GM19239 (cell line): Measurements from ENCODE around the gene PROCA1.
A peak's percentile ranks its signal among the peaks of the same experiment; 100 is the strongest.
"Not testable (repeated sequence)": the region's sequence is repeated elsewhere in the genome, so short reads cannot be mapped to it uniquely, and the experiment has no call there.

Source experiments
- DNase-seq: peaks from one replicate; pipeline ENCODE4 v3.0.0; 2011; ENCODE audit warnings: low spot score; ENCODE audit not compliant: insufficient read length
- FAIRE-seq: peaks from 2 replicates; lab custom pipeline; 2011; peaks lifted over from hg19 to GRCh38; lab: Jason Lieb, UNC

The PROCA1 gene

DNA sequence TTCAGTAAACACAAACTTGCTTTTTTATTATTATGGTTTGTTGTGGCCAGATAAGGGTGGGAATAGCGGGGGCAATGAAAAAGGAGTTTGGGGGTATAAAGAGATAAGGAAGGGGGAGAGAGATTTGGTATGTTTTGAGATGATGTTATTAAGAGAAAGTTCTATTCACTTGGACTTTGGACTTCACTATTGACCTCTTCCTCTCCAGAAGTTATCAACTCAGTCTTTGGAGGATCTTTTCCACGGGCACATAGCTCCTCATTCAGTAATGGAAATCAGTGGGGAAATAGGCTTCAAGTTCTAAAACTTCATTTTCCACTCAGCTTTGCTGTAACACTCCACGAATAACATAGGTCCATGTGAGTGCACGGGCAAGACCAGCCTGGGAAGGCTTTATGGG lies 23.2 kb downstream of the PROCA1 start:
- FAIRE-seq, result no peak
- DNase-seq, result no peak

DNA sequence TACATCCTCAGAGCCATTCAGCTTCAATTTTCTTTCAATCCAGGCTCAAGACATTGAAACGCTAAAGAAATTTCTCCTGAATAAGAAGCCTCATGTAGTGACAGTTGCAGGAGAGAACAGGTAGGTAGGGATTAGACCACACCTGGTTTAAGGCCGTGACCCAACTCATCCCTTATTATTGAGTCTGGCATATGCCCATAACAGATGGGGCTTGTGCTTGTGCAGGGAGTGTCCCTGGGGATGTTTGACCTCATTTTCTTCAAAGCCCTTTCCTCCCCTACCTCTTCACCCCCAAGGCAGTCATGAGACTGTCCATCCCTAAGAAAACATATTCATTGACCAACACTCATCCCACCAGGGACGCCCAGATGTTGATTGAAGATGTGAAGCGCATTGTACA lies 25.4 kb downstream of the PROCA1 start:
- no peak for DNase-seq
- no peak for FAIRE-seq

DNA sequence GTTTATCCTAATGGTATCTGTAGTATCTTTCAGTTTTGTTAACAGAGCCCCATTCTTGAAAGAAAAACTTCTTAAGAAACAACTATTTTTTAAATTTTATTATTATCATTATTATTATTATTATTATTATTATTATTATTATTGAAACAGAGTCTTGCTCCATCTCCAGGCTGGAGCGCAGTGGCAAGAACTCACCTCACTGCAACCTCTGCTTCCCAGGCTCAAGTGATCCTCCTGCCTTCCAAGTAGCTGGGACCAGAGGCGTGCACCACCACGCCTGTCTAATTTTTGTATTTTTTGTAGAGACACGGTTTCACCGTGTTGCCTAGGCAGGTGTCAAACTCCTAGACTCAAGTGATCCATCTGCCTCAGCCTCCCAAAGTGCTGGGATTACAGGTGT lies 26.3 kb downstream of the PROCA1 start:
- DNase-seq (no peak), FAIRE-seq (no peak)

DNA sequence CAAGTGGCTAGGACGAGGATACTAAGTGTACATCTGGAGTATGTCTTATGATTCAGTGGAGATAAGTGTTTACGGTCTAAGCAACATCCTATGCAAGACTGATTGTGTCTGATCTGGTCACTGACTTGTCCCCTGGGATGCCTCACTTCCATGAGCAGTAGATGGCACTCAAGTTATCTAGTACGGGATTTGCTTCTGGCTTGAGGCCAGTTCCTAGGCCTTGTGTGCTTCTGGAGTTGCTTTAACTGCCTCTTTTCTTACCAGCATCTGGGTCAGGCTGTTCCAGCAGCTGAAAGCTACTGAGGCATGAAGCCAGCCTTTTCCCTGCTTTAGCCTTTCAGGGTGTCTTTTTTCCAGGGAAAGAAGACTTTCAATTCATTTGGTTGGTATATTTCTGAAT lies 26.7 kb downstream of the PROCA1 start:
- FAIRE-seq (no peak), DNase-seq (no peak)

DNA sequence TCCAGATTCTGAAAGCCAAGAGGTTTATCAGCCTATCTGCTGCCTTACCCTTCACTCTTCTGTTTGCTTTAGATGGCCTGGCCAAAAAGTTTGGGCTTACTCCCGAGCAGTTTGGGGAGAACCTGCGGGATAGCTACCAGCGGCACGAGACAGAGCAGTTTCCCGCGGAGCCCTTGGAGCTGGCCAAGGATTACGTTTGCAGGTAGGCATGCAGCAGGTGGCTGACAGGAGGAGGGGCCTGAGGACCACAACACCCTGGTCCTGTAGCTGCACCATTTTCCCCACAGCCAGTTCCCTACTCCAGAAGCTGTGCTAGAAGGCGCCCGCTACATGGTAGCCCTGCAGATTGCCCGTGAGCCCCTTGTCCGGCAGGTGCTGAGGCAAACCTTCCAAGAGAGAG lies 29.0 kb downstream of the PROCA1 start:
- FAIRE-seq, result no peak
- no peak for DNase-seq

DNA sequence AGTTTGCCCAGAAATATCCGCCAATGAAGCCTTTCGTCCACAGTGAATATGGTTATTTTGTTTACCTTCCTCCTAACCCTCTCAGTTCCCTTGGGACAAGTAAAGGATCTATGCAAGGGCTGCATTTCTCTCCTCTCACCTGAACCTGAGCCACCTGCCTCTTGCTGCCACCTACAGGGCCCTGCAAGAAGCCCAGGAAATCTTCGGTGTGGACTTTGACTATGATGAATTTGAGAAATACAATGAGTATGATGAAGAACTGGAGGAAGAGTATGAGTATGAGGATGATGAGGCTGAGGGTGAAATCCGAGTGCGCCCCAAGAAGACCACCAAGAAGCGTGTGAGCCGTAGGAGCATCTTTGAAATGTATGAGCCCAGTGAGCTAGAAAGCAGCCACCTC lies 35.7 kb downstream of the PROCA1 start:
- DNase-seq (no peak), FAIRE-seq (no peak)

DNA sequence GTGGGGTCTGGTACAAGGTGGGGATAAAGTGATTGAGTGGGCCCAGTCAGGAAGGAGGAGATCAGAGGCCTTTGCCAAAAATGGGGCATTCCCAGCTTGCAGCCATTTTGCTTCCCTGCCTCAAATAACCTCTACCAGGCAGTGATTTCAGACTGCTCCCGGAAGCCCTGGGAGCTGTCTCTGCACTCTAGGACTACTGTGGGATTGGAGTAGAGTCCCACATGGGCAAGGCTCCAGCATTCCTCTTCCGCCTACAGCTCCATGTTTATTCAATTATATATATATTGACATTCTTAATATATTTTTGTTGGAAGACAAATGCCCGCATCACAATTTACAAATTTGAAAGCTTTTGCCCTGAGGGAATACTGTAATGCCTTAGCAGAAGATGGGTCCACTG lies 36.2 kb downstream of the PROCA1 start:
- no peak for DNase-seq
- no peak for FAIRE-seq

DNA sequence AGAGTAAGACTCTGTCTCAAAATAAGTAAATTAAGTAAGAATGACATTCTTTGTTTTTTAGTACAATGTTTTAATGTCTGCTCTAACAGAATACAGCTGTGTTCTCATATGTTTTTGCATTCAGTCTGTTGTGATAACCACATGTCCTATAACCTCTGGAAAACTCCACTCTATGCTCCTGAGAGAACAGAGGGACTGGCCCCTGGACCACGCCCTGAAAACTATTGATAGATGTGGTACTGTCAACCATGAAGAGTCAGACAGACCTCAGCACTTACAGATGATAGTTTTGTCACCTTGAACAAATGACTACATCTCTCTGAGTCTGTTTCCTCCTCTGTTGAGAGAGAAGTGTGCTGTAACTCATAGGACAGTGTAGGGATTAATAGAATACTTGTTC lies 41.8 kb downstream of the PROCA1 start:
- FAIRE-seq (no peak), DNase-seq (no peak)

DNA sequence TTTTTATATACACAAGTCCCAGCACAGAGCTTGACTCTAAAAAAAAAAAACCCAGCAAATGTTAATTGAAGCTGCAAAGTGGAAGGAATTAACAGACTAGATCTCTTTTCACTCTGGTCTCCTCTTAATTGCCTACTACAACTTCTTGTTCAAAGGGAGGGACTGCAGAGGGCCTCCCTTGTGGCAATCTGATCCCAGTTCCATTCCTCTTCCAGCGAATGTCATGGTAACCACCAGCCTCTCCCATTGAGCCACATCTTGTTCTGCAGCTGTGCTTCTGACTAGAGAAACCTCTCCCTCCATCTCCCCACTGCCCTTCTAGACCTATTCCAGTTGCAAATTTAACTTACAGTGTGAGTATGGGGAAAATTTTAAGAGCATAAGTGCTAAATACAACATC lies 43.8 kb downstream of the PROCA1 start:
- DNase-seq (no peak), FAIRE-seq (no peak)

DNA sequence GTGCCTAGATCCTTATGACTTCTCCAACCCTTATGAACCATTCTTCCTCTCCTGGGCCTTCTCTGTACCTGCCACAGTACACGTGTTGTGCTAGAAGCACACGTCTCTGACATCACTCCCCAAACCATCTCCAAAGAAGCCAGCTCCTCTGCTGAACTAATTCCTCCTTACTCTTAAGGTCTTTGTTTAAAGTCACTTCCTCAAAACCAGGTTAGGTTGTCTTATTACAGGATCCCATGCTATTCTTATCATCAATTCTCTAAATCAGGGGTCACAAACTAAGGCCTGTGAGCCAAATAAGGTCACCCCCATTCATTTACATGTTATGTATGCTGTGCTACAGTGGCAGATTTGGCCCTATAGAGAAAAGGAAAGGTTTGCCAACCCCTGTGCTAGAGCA lies 45.7 kb downstream of the PROCA1 start:
- DNase-seq (no peak), FAIRE-seq (no peak)

DNA sequence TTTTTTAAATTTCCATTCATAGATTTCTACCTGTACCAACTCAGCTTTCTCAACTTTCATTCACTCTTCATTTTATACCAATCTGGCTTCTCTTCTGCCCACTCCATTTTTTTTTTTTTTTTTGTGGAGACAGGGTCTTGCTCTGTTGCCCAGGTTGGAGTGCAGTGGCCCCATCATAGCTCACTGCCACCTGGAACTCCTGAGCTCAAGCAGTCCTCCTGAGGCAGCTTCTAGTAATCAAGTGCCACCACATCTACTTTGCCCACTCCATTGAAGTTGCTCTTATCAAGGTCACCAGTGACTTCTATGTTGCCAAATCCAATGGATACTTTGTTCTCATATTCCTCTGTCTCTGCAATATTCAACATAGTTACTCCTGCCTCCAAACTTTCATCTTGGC lies 48.0 kb downstream of the PROCA1 start:
- no peak for DNase-seq
- no peak for FAIRE-seq

DNA sequence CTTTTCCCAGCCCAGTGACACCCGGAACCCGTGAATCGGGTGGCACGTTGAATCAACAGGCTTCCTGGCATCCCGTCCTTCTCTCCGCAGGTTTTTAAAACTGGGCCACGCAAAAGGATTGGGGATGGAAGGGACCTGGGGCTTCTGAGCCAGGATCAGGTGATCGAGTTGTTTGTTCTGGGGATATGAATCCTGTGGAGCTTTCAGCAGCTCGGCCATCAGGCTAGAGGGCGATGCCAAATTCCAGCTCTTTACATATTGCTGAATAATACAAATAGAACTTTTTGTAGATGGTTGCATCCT lies 49.2 kb downstream of the PROCA1 start:
- DNase-seq (no peak), FAIRE-seq (no peak)

DNA sequence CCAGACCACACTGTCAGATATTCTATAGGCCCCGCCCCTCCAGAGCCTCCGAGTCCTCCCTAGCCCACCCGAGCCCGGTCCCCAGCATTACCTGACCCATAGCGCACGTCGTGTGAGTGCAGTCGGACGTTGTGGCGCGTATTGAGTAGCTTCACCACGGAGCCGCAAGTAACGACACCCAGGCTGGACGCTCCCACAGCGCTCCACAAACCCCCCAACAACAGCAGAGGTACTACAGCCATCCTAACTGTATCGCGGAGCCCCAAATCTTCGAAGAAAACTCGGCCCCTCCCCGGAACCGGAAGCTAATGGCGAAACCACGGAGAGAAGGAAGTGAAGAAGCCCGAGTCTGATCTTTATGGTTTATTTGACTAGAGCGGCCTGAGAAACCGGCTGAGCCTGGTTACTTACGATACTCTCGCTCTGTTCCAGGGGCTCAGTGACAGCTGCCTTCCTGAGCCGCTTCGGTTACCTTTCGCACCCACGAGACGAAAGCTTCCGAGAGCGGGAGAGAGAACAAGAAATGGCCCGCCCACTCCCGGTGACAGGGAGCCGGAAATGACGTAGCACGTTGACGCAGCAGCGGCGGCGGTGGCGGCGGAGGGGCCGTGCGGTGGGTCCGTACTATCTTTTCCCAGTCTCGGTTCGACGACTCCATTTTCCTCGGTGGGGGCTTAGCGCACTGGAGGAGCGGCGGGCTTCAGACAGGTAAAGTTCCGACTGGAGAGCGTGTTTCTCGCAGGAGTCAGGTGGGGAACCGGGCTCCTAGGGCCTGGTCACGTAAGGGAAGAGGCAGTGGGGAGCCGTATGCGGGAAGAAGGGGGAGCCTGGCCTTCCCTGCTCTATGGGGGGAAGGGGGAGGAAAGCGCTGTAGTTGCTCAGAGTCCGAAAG lies 49.8 kb downstream of the PROCA1 start, which contains the start of the genes SDF2 and SUPT6H:
SDF2 (minus strand) TSS at position 272 of the 892 bp plus-strand sequence; CDS start at position 242, 30 bp downstream.
SUPT6H (plus strand) TSS at position 571 of the 892 bp plus-strand sequence. CDS start 11,197 bp downstream, outside the sequence.
- DNase-seq (peak; percentile 95), FAIRE-seq (peak; percentile 95)

DNA sequence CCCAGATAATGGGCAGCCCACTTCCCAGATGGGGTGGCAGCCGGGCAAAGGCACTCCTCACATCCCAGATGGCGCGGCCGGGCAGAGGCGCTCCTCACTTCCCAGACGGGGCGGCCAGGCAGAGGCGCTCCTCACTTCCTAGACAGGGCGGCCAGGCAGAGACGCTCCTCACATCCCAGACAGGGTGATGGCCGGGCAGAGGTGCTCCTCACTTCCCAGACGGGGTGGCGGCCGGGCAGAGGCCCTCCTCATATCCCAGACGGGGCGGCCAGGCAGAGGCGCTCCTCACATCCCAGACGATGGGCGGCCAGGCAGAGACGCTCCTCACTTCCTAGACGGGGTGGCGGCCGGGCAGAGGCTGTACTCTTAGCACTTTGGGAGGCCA lies 52.2 kb downstream of the PROCA1 start:
- not testable (repeated sequence) for DNase-seq, FAIRE-seq

DNA sequence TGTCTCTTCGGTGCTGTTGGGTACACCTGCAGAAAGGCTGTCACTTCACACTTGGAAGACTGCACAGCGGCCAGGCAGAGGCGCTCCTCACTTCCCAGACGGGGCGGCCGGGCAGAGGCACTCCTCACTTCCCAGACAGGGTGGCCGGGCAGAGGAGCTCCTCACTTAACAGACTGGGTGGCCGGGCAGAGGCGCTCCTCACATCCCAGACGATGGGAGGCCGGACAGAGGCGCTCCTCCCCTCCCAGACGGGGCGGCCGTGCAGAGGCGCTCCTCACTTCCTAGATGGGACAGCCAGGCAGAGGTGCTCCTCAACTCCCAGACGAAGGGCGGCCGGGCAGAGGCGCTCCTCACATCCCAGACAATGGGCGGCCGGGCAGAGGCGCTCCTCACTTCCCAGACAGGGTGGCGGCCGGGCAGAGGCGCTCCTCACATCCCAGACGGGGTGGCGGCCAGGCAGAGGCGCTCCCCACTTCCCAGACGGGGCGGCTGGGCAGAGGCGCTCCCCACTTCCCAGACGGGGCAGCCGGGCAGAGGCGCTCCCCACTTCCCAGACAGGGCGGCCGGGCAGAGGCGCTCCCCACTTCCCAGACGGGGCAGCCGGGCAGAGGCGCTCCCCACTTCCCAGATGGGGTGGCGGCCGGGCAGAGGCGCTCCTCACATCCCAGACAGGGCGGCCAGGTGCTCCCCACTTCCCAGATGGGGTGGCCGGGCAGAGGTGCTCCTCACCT lies 52.8 kb downstream of the PROCA1 start:
- DNase-seq, FAIRE-seq: not testable (repeated sequence)

DNA sequence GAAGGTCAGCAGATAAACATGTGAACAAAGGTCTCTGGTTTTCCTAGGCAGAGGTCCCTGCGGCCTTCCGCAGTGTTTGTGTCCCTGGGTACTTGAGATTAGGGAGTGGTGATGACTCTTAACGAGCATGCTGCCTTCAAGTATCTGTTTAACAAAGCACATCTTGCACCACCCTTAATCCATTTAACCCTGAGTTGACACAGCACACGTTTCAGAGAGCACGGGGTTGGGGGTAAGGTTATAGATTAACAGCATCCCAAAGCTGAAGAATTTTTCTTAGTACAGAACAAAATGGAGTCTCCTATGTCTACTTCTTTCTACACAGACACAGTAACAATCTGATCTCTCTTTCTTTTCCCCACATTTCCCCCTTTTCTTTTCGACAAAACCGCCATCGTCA lies 53.3 kb downstream of the PROCA1 start:
- not testable (repeated sequence) for DNase-seq, FAIRE-seq

DNA sequence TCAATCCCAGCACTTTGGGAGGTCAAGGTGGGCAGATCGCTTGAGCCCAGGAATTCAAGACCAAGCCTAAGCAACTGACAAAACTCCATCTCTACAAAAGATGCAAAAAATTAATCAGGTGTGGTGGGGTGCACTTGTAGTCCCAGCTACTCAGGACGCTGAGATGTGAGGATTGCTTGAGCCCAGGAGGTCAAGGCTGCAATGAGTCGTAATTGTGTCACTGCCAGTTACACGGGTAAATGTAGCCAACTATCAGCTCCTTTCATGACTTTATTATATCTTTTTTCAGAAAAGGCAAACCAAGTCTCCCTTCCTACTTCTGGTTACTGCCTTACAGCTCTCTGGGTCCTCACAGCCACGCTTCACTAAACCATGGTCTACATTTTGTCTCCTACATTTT lies 53.9 kb downstream of the PROCA1 start:
- FAIRE-seq, result no peak
- no peak for DNase-seq

DNA sequence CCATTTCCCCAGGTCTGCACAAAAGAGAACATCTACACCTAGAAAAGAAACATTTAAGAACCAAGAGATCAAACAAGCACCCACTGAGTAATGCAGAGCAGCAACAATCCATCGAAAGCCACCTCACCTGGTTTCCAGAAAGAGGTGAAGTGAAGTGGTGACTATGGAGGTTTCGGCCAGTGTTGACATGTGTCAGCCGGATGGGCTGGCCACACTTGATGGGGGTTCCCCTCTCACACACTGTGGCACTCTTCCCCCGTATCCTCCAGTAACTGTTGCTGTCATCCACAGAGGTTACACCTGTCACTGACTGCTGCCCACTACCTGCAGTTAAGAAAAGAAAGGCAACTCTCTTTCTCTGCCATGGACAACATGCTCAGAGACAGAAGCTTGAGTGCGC lies 56.5 kb downstream of the PROCA1 start:
- no peak for DNase-seq
- FAIRE-seq, result no peak
